WTC11 (cell line): ENCODE data around the gene DAAM2. TPM values are rescaled to one million over a fixed set of nuclear protein-coding genes. Genes with fewer than 3 reads are reported as not detected.

ENCODE experiments used
- ATAC-seq: fragments of 200-7000 bp; cut with Tn5 transposase; 2 replicates; pipeline ENCODE4 v1.10.0; 2021; ENCODE audit warnings: mild to moderate bottlenecking, moderate library complexity
- CTCF ChIA-PET: fragments of 300-600 bp; sonication (Branson Sonifier 250); formaldehyde crosslinking; loops from one replicate; lab custom pipeline; 2021; ENCODE audit warnings: antibody characterized with exemption; lab: Charles Lee
- POLR2A ChIA-PET: fragments of 350-600 bp; sonication (Branson Sonifier 250); formaldehyde crosslinking; loops from one replicate; lab custom pipeline; 2021; ENCODE audit warnings: antibody characterized with exemption; lab: Charles Lee
- DNase-seq: peaks from one replicate; pipeline ENCODE4 v3.0.0; 2021; ENCODE audit warnings: low spot score
- H3K27ac Mint-ChIP-seq: 2 replicates; pipeline ENCODE4 v1.8.0; 2021; ENCODE audit warnings: mixed read lengths
- H3K27me3 Mint-ChIP-seq: 2 replicates; pipeline ENCODE4 v1.8.0; 2021; ENCODE audit warnings: low read depth, mild to moderate bottlenecking, moderate library complexity, mixed read lengths
- H3K36me3 Mint-ChIP-seq: 2 replicates; pipeline ENCODE4 v1.8.0; 2021; ENCODE audit warnings: mixed read lengths
- H3K4me1 Mint-ChIP-seq: 2 replicates; pipeline ENCODE4 v1.8.0; 2022; ENCODE audit warnings: mixed read lengths
- H3K4me3 Mint-ChIP-seq: 2 replicates; pipeline ENCODE4 v1.8.0; 2021; ENCODE audit warnings: mild to moderate bottlenecking, moderate library complexity, mixed read lengths
- H3K9me3 Mint-ChIP-seq: 2 replicates; pipeline ENCODE4 v1.8.0; 2021; ENCODE audit warnings: mixed read lengths
- CBFB ChIP-seq: sonication (generic); formaldehyde crosslinking; IDR thresholded peaks from 2 replicates; pipeline ENCODE4 v1.8.1; 2022; ENCODE audit warnings: mild to moderate bottlenecking, low read depth, missing genetic modification reagents
- FOXJ3 ChIP-seq: sonication (generic); formaldehyde crosslinking; IDR thresholded peaks from 2 replicates; pipeline ENCODE4 v1.9.0; 2021; ENCODE audit warnings: missing genetic modification reagents, mild to moderate bottlenecking, borderline replicate concordance
- MYBL2 ChIP-seq: sonication (generic); formaldehyde crosslinking; IDR thresholded peaks from 2 replicates; pipeline ENCODE4 v1.8.1; 2023; ENCODE audit warnings: mild to moderate bottlenecking, moderate library complexity, missing genetic modification reagents
- NFATC4 ChIP-seq: fragments of 250-450 bp; sonication (Bioruptor Pico); IDR thresholded peaks from 2 replicates; pipeline ENCODE4 v1.9.0; 2021; ENCODE audit warnings: mild to moderate bottlenecking
- NFYB ChIP-seq: sonication (generic); formaldehyde crosslinking; conservative IDR thresholded peaks from 2 replicates; pipeline ENCODE4 v1.8.0; 2022; ENCODE audit warnings: low read depth, missing genetic modification reagents
- NR1H2 ChIP-seq: sonication (generic); formaldehyde crosslinking; IDR thresholded peaks from 2 replicates; pipeline ENCODE4 v1.9.0; 2021; ENCODE audit warnings: mild to moderate bottlenecking, moderate library complexity, missing genetic modification reagents
- RELA ChIP-seq: sonication (generic); formaldehyde crosslinking; IDR thresholded peaks from 2 replicates; pipeline ENCODE4 v1.8.1; 2022; ENCODE audit warnings: missing genetic modification reagents, mild to moderate bottlenecking, borderline replicate concordance
- SMAD4 ChIP-seq: sonication (generic); formaldehyde crosslinking; IDR thresholded peaks from 2 replicates; pipeline ENCODE4 v1.8.0; 2022; ENCODE audit warnings: mild to moderate bottlenecking, missing genetic modification reagents
- SP1 ChIP-seq: sonication (generic); formaldehyde crosslinking; conservative IDR thresholded peaks from 2 replicates; pipeline ENCODE4 v1.8.1; 2022; ENCODE audit warnings: missing genetic modification reagents
- ZNF263 ChIP-seq: sonication (generic); formaldehyde crosslinking; IDR thresholded peaks from 2 replicates; pipeline ENCODE4 v1.8.1; 2022; ENCODE audit warnings: low read depth, mild to moderate bottlenecking, moderate library complexity, missing genetic modification reagents
- total RNA-seq: library from RNA; stranded (reverse); gene quantifications from 3 replicates; pipeline ENCODE4 v1.2.3, GENCODE V29; 2021
- TF ChIP-seq, protein P1 (sequence below): sonication (generic); formaldehyde crosslinking; IDR thresholded peaks from 2 replicates; pipeline ENCODE4 v1.8.1; 2022; ENCODE audit warnings: mild to moderate bottlenecking, moderate library complexity, missing genetic modification reagents
- TF ChIP-seq, protein P2 (sequence below): sonication (generic); formaldehyde crosslinking; IDR thresholded peaks from 2 replicates; pipeline ENCODE4 v1.8.1; 2023; ENCODE audit warnings: mild to moderate bottlenecking, missing genetic modification reagents
- TF ChIP-seq, protein P3 (sequence below): fragments of 250-450 bp; sonication (Bioruptor Pico); IDR thresholded peaks from 2 replicates; pipeline ENCODE4 v2.1.2; 2022; ENCODE audit warnings: mild to moderate bottlenecking, moderate library complexity
- TF ChIP-seq, protein P4 (sequence below): sonication (generic); formaldehyde crosslinking; IDR thresholded peaks from 2 replicates; pipeline ENCODE4 v1.8.1; 2023; ENCODE audit warnings: mild to moderate bottlenecking, moderate library complexity, missing genetic modification reagents
- TF ChIP-seq, protein P5 (sequence below): sonication (generic); formaldehyde crosslinking; IDR thresholded peaks from 2 replicates; pipeline ENCODE4 v1.8.0; 2023; ENCODE audit warnings: missing genetic modification reagents, mild to moderate bottlenecking, borderline replicate concordance
- TF ChIP-seq, protein P6 (sequence below): fragments of 200-600 bp; IDR thresholded peaks from 2 replicates; pipeline ENCODE4 v1.8.0; 2022; ENCODE audit warnings: antibody characterized with exemption
- TF ChIP-seq, protein P7 (sequence below): fragments of 250-450 bp; sonication (Bioruptor Pico); conservative IDR thresholded peaks from 2 replicates; pipeline ENCODE4 v1.9.0; 2021; ENCODE audit warnings: mild to moderate bottlenecking
- TF ChIP-seq, protein P8 (sequence below): fragments of 250-450 bp; sonication (Bioruptor Pico); IDR thresholded peaks from 2 replicates; pipeline ENCODE4 v1.9.0; 2021; ENCODE audit warnings: moderate library complexity, mild to moderate bottlenecking, inconsistent platforms, borderline replicate concordance
- TF ChIP-seq, protein P9 (sequence below): sonication (generic); formaldehyde crosslinking; IDR thresholded peaks from 2 replicates; pipeline ENCODE4 v1.8.0; 2022; ENCODE audit warnings: mild to moderate bottlenecking, missing genetic modification reagents

Gene DAAM2
- total RNA-seq, 1 experiment from 2014 or later = 2.0 TPM

DNA sequence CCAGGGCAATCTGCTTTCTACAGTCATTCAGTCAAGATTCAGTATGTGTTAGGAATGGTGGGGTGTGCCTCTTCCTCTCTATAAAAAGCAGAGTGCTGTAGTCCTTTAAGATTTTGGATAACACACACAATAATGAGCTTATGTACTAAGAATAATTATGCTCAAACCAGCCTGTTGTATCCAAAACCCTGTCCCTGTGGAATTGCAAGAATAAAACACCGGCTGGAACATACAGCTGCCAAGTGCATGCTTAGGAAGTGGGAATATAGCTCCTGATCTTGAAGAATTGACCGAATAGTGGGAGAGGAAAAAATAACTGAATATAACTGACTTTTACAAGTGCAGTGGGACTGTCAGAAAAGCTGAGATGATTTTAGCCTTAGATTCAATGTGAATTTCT is 143.1 kb downstream of the DAAM2 start:
- POLR2A ChIA-PET = interaction anchor here (1.2 kb wide), 1 partner anchor 412 kb away, joined by 5 read pairs; no protein-coding TSS in a partner anchor
- peaks cover 17% of the 10 kb centered on the region for H3K27me3 Mint-ChIP-seq
- DNase-seq (no peak), ATAC-seq (no peak)
- no peaks in the 10 kb centered on the region for H3K9me3 Mint-ChIP-seq
- H3K4me3 Mint-ChIP-seq = no peak overlapping the region
- peaks cover 43% of the 10 kb centered on the region for H3K4me1 Mint-ChIP-seq
- no peaks in the 10 kb centered on the region for H3K36me3 Mint-ChIP-seq
- no peak for TF ChIP-seq NFATC4
- TF ChIP-seq, protein P1, sequence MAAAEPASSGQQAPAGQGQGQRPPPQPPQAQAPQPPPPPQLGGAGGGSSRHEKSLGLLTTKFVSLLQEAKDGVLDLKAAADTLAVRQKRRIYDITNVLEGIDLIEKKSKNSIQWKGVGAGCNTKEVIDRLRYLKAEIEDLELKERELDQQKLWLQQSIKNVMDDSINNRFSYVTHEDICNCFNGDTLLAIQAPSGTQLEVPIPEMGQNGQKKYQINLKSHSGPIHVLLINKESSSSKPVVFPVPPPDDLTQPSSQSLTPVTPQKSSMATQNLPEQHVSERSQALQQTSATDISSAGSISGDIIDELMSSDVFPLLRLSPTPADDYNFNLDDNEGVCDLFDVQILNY = no peak
- no peak for TF ChIP-seq RELA (CRISPR knock-in tag)
- TF ChIP-seq, protein P2, sequence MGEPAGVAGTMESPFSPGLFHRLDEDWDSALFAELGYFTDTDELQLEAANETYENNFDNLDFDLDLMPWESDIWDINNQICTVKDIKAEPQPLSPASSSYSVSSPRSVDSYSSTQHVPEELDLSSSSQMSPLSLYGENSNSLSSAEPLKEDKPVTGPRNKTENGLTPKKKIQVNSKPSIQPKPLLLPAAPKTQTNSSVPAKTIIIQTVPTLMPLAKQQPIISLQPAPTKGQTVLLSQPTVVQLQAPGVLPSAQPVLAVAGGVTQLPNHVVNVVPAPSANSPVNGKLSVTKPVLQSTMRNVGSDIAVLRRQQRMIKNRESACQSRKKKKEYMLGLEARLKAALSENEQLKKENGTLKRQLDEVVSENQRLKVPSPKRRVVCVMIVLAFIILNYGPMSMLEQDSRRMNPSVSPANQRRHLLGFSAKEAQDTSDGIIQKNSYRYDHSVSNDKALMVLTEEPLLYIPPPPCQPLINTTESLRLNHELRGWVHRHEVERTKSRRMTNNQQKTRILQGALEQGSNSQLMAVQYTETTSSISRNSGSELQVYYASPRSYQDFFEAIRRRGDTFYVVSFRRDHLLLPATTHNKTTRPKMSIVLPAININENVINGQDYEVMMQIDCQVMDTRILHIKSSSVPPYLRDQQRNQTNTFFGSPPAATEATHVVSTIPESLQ (CRISPR knock-in tag) = no peak
- TF ChIP-seq, protein P3, sequence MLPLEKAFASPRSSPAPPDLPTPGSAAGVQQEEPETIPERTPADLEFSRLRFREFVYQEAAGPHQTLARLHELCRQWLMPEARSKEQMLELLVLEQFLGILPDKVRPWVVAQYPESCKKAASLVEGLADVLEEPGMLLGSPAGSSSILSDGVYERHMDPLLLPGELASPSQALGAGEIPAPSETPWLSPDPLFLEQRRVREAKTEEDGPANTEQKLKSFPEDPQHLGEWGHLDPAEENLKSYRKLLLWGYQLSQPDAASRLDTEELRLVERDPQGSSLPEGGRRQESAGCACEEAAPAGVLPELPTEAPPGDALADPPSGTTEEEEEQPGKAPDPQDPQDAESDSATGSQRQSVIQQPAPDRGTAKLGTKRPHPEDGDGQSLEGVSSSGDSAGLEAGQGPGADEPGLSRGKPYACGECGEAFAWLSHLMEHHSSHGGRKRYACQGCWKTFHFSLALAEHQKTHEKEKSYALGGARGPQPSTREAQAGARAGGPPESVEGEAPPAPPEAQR (CRISPR knock-in tag) = no peak
- TF ChIP-seq MYBL2 (CRISPR knock-in tag) = no peak
- TF ChIP-seq, protein P4, sequence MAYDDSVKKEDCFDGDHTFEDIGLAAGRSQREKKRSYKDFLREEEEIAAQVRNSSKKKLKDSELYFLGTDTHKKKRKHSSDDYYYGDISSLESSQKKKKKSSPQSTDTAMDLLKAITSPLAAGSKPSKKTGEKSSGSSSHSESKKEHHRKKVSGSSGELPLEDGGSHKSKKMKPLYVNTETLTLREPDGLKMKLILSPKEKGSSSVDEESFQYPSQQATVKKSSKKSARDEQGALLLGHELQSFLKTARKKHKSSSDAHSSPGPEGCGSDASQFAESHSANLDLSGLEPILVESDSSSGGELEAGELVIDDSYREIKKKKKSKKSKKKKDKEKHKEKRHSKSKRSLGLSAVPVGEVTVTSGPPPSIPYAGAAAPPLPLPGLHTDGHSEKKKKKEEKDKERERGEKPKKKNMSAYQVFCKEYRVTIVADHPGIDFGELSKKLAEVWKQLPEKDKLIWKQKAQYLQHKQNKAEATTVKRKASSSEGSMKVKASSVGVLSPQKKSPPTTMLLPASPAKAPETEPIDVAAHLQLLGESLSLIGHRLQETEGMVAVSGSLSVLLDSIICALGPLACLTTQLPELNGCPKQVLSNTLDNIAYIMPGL (CRISPR knock-in tag) = no peak
- no peak for TF ChIP-seq NR1H2 (CRISPR knock-in tag)
- H3K27ac Mint-ChIP-seq = no peak overlapping the region
- CTCF ChIA-PET = interaction anchor here (0.8 kb wide), 1 partner anchor 1092 kb away, joined by 3 read pairs; no protein-coding TSS in a partner anchor

DNA sequence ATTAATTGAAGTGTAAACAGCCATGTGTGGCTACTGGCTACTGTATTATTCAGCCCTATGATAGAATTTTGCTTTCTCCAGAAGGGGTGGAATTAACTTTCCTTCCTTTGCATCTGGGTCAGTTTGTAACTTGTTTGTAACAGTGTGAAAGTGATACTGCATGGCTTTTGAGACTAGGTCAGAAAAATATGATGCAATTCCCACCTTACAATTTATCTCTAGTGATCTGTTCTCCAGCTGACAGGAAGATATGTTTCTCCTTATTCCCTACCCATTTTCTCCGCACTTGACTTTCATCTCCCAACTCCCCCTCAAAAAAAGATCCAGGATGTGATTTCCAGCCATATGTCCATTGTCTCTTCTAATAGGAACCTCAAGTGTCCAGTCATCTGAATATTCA is 144.7 kb downstream of the DAAM2 start:
- ChIA-PET POLR2A (no interaction called here), CTCF (no interaction called here)
- H3K36me3 Mint-ChIP-seq = no peaks in the 10 kb centered on the region
- peaks cover 38% of the 10 kb centered on the region for H3K4me1 Mint-ChIP-seq
- peaks cover 19% of the 10 kb centered on the region for H3K27me3 Mint-ChIP-seq
- H3K27ac Mint-ChIP-seq = no peak overlapping the region
- ATAC-seq (no peak), DNase-seq (no peak)
- H3K4me3 Mint-ChIP-seq = no peak overlapping the region
- H3K9me3 Mint-ChIP-seq = no peaks in the 10 kb centered on the region
- no peak for TF ChIP-seq CBFB
- TF ChIP-seq NFYB = no peak
- TF ChIP-seq, protein P5, sequence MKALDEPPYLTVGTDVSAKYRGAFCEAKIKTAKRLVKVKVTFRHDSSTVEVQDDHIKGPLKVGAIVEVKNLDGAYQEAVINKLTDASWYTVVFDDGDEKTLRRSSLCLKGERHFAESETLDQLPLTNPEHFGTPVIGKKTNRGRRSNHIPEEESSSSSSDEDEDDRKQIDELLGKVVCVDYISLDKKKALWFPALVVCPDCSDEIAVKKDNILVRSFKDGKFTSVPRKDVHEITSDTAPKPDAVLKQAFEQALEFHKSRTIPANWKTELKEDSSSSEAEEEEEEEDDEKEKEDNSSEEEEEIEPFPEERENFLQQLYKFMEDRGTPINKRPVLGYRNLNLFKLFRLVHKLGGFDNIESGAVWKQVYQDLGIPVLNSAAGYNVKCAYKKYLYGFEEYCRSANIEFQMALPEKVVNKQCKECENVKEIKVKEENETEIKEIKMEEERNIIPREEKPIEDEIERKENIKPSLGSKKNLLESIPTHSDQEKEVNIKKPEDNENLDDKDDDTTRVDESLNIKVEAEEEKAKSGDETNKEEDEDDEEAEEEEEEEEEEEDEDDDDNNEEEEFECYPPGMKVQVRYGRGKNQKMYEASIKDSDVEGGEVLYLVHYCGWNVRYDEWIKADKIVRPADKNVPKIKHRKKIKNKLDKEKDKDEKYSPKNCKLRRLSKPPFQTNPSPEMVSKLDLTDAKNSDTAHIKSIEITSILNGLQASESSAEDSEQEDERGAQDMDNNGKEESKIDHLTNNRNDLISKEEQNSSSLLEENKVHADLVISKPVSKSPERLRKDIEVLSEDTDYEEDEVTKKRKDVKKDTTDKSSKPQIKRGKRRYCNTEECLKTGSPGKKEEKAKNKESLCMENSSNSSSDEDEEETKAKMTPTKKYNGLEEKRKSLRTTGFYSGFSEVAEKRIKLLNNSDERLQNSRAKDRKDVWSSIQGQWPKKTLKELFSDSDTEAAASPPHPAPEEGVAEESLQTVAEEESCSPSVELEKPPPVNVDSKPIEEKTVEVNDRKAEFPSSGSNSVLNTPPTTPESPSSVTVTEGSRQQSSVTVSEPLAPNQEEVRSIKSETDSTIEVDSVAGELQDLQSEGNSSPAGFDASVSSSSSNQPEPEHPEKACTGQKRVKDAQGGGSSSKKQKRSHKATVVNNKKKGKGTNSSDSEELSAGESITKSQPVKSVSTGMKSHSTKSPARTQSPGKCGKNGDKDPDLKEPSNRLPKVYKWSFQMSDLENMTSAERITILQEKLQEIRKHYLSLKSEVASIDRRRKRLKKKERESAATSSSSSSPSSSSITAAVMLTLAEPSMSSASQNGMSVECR (CRISPR knock-in tag) = no peak
- TF ChIP-seq ZNF263 (CRISPR knock-in tag) = no peak
- TF ChIP-seq FOXJ3 (CRISPR knock-in tag) = no peak
- TF ChIP-seq, protein P6, sequence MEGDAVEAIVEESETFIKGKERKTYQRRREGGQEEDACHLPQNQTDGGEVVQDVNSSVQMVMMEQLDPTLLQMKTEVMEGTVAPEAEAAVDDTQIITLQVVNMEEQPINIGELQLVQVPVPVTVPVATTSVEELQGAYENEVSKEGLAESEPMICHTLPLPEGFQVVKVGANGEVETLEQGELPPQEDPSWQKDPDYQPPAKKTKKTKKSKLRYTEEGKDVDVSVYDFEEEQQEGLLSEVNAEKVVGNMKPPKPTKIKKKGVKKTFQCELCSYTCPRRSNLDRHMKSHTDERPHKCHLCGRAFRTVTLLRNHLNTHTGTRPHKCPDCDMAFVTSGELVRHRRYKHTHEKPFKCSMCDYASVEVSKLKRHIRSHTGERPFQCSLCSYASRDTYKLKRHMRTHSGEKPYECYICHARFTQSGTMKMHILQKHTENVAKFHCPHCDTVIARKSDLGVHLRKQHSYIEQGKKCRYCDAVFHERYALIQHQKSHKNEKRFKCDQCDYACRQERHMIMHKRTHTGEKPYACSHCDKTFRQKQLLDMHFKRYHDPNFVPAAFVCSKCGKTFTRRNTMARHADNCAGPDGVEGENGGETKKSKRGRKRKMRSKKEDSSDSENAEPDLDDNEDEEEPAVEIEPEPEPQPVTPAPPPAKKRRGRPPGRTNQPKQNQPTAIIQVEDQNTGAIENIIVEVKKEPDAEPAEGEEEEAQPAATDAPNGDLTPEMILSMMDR = no peak
- TF ChIP-seq SP1 (CRISPR knock-in tag) = no peak
- TF ChIP-seq, protein P7, sequence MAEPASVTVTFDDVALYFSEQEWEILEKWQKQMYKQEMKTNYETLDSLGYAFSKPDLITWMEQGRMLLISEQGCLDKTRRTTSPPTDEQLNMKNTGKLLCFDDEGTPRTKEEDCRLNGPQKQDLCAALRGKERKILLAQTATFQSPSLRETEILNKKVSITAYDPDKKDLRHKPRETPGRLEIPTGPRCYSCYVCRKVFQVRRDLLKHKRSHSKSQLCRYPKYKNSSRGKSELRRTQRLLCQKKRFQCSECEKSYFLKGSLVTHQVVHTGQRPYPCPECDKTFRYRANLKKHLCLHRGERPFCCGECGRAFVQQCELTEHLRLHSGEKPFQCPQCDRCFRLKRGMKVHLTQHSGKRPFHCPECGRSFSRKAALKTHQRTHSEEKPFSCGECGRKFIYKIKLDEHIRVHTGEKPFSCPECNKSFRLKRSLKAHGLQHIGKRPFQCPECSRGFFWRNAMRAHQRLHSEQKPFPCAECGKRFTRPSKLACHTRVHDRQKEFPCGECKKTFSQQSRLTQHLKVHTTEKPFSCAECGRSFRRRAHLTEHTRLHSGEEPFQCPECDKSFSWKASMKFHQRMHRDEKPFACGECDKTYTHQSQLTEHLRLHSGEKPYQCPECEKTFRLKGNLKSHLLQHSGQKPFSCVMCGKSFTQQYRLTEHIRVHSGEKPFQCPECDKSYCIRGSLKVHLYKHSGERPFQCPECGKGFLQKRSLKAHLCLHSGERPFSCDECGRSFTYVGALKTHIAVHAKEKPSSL (CRISPR knock-in tag) = no peak
- TF ChIP-seq, protein P8, sequence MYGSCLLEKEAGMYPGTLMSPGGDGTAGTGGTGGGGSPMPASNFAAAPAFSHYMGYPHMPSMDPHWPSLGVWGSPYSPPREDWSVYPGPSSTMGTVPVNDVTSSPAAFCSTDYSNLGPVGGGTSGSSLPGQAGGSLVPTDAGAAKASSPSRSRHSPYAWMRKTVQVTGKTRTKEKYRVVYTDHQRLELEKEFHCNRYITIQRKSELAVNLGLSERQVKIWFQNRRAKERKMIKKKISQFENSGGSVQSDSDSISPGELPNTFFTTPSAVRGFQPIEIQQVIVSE (CRISPR knock-in tag) = no peak
- TF ChIP-seq, protein P9, sequence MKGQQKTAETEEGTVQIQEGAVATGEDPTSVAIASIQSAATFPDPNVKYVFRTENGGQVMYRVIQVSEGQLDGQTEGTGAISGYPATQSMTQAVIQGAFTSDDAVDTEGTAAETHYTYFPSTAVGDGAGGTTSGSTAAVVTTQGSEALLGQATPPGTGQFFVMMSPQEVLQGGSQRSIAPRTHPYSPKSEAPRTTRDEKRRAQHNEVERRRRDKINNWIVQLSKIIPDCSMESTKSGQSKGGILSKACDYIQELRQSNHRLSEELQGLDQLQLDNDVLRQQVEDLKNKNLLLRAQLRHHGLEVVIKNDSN = no peak
- no peak for TF ChIP-seq SMAD4 (CRISPR knock-in tag)
